ENCODE measurements around the gene ASCL5. TPM values are rescaled to one million over a fixed set of nuclear protein-coding genes. Genes with fewer than 3 reads are reported as not detected.

Gene ASCL5
- total RNA-seq, 1 donor from 2014 or later, result not detected

GRCh38 chr1:201116091-201116490 lies 10.9 kb downstream of the ASCL5 start:
- TF ChIP-seq POLR2A (IDR thresholded peaks at IDR 0.05) (no peak), POLR2AphosphoS5 (IDR thresholded peaks at IDR 0.05; ENCODE audit: insufficient read depth in 1 of 2, low read depth in 1 of 2) (no peak), CTCF (IDR thresholded peaks at IDR 0.05) (no peak)
- Histone ChIP-seq H3K4me3 (no peak overlapping the region), H3K36me3 (no peaks in the 10 kb centered on the region), H3K9me3 (no peaks in the 10 kb centered on the region), H3K27me3 (no peaks in the 10 kb centered on the region), H3K4me1 (peaks cover 8% of the 10 kb centered on the region), H3K27ac (no peak overlapping the region)
- intact Hi-C loops (cut with DNase I), result no loop called here
- no peak for DNase-seq (ENCODE audit: extremely low spot score in 2 of 2)

GRCh38 chr1:201115390-201115937 lies 11.5 kb downstream of the ASCL5 start:
- DNase-seq (ENCODE audit: extremely low spot score in 2 of 2), result no peak
- H3K4me1 ChIP-seq, result peaks cover 8% of the 10 kb centered on the region
- H3K4me3 ChIP-seq, result no peak overlapping the region
- TF ChIP-seq POLR2A (IDR thresholded peaks at IDR 0.05) (no peak), POLR2AphosphoS5 (IDR thresholded peaks at IDR 0.05; ENCODE audit: insufficient read depth in 1 of 2, low read depth in 1 of 2) (no peak), CTCF (IDR thresholded peaks at IDR 0.05) (no peak)
- no peak overlapping the region for H3K27ac ChIP-seq
- H3K36me3 ChIP-seq, result no peaks in the 10 kb centered on the region
- no peaks in the 10 kb centered on the region for H3K27me3 ChIP-seq
- intact Hi-C loops (cut with DNase I), result no loop called here
- H3K9me3 ChIP-seq, result no peaks in the 10 kb centered on the region

- no peaks in the 10 kb centered on the region for H3K9me3 ChIP-seq
- peak overlapping the region; percentile 17 for H3K27ac ChIP-seq
- intact Hi-C loops (cut with DNase I), result no loop called here
- H3K4me1 ChIP-seq, result peaks cover 8% of the 10 kb centered on the region
- TF ChIP-seq POLR2A (IDR thresholded peaks at IDR 0.05) (peak in 1 of 2 donors; percentile 12), POLR2AphosphoS5 (IDR thresholded peaks at IDR 0.05; ENCODE audit: insufficient read depth in 1 of 2, low read depth in 1 of 2) (peak; percentile 32 to 72), CTCF (IDR thresholded peaks at IDR 0.05) (peak; percentile 58 to 82 (median 68))
- no peaks in the 10 kb centered on the region for H3K36me3 ChIP-seq
- peak in 1 of 2 donors; percentile 93 for DNase-seq (ENCODE audit: extremely low spot score in 2 of 2)
- H3K4me3 ChIP-seq, result peak overlapping the region; percentile 50 to 76
- H3K27me3 ChIP-seq, result no peaks in the 10 kb centered on the region
Measured at GRCh38 chr1:201114245-201115131, 12.5 kb downstream of the ASCL5 start.

GRCh38 chr1:201113451-201114244 lies 13.3 kb downstream of the ASCL5 start:
- Histone ChIP-seq H3K9me3 (no peaks in the 10 kb centered on the region), H3K36me3 (no peaks in the 10 kb centered on the region), H3K4me3 (peak overlapping the region; percentile 50 to 76), H3K27me3 (no peaks in the 10 kb centered on the region), H3K4me1 (peaks cover 8% of the 10 kb centered on the region), H3K27ac (peak overlapping the region; percentile 17)
- TF ChIP-seq POLR2AphosphoS5 (IDR thresholded peaks at IDR 0.05; ENCODE audit: insufficient read depth in 1 of 2, low read depth in 1 of 2) (no peak), POLR2A (IDR thresholded peaks at IDR 0.05) (no peak), CTCF (IDR thresholded peaks at IDR 0.05) (no peak)
- intact Hi-C loops (cut with DNase I), result loop anchor here (2.0 kb wide), 1 partner anchor 137 kb away; no protein-coding TSS in a partner anchor
- no peak for DNase-seq (ENCODE audit: extremely low spot score in 2 of 2)

Data from vagina (tissue), 2 donors.